HG03060 (cell line): Measurements from ENCODE around the gene UBE2V1.
"Not testable (repeated sequence)": the region's sequence is repeated elsewhere in the genome, so short reads cannot be mapped to it uniquely, and the experiment has no call there.

Experiments used
- ATAC-seq: cut with Tn5 transposase; IDR thresholded peaks from one replicate; pipeline ENCODE4 v1.9.1; 2021; ENCODE audit warnings: low read depth, moderate number of reproducible peaks; ENCODE audit not compliant: unreplicated experiment

Gene UBE2V1

DNA sequence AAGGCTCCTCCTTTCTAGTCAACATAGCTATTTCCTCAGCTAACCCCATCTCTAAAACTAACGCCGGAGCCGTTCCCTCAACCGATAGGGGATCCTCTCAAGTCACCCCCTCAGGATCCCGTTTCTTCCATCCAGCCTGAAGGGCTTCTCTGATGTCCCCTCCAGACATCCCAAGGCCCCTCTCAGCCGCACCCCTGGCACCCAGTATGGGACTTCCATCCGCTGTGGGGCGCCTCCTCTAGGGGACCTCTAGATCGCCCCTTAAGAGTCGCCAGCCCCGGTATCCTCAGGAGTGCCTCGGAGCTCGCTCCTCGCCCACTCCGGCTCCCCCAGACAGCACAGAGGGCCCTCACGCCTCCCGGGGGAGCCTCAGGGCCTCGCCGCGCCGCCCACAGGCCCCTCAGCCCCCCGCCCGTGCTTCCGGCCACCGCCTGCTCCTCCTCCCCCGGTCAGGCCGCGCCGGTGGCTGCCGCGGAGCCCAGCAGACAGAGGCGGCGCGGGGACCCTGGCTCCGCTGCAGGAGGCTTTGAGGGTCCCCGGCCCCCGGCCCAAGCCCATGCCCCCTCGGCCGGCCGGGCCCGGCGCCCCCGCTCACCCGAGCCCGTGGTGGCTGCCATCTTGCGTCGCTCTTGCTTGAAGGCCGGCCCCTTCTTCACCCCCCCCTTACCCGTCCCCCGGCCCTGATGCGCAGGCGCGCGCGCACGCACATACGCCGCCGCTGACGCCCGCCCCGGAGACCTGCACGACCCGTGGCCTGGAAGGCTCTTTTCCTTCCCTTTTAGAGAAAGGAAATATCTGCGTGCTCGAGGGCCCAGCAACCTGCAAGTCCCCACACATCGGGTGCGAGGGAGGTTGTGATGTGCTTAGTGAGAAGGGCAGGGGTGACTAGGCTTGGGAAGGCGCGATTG is at the start of gene UBE2V1:
Gene UBE2V1 (minus strand): TSS at position 639 of the 908 bp plus-strand sequence. CDS start 22 bp downstream, at position 617.
- no peak for ATAC-seq

DNA sequence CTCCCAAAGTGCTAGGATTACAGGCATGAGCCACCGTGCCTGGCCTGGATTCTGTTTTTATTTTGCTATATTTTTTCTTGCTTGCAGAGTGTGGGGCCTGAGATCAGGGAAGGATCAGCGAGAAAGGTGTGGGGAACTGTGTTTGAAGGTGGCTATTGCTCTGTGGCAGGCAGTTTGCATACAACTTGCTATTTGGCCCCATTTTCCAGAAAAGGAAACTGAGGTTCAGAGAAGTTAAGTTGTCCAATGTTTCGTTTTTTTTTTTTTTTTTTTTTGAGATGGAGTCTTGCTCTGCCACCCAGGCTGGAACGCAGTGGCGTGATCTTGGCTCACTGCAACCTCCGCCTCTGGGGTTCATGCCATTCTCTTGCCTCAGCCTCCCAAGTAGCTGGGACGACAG is 48.5 kb upstream of the UBE2V1 start:
- ATAC-seq: not testable (repeated sequence)

DNA sequence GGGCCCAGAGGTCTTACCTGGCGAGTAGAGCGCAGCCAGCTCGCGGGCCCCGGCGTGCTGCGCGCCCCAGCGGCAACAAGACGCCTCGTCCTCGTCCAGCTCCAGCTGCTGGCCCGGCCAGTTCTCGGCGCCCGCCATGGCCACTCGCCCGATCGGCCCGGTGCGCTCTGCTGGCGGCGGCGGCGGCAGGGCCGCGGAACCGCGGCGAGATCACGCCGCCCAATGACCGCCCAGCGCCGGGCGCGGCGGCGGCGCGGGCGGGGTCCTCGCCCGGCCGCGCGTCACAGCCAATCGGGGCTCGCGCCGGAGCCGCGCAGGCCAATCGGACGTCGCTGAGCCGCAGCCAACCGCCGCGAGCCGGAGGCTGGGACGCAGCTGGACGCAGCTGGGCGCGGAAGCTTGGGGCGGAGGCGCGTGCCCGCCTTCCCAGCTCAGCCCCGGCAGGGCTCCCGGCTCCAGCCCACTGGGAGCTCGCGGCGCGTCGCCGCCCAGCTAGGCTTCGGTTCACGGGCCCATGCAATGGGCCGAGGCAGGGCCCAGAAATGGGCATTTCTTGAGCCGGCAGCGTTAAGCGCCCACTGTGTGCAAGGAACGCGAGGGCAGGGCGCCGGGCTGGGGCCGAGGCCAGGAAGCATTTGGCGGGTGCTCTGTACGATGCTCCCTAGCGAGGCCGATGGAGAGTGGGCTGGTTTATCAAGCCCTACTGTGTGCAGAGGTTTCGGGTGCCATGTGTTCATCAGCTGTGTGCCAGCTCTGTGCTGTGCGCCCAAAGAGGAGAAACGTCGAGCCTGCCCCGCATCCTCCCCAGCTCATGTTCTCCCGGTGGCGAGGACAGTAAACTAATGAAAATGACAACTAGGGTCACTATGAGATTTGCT is 40.8 kb upstream of the UBE2V1 start, which contains the start of gene PEDS1:
Gene PEDS1 (minus strand): TSS at position 224 of the 878 bp plus-strand sequence. CDS start 86 bp downstream, at position 138.
- ATAC-seq: no peak

DNA sequence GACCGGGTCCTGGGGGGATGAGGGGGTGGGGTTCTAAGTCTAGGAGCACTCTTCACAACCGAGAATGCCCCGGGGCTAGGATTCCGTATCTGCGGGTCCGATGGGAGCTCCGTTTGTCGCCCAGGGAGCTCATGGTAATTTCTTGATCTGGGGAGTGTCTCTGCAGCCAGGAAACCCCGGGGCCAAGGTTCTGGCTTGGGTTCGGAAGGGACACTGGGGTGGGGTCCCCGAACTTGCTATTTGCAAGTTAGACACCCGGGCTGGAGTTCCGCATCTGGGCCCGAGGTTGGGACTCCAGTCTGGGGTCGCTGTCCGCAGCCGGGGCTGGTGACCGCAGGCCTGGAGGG is 40.2 kb upstream of the UBE2V1 start:
- ATAC-seq: no peak

DNA sequence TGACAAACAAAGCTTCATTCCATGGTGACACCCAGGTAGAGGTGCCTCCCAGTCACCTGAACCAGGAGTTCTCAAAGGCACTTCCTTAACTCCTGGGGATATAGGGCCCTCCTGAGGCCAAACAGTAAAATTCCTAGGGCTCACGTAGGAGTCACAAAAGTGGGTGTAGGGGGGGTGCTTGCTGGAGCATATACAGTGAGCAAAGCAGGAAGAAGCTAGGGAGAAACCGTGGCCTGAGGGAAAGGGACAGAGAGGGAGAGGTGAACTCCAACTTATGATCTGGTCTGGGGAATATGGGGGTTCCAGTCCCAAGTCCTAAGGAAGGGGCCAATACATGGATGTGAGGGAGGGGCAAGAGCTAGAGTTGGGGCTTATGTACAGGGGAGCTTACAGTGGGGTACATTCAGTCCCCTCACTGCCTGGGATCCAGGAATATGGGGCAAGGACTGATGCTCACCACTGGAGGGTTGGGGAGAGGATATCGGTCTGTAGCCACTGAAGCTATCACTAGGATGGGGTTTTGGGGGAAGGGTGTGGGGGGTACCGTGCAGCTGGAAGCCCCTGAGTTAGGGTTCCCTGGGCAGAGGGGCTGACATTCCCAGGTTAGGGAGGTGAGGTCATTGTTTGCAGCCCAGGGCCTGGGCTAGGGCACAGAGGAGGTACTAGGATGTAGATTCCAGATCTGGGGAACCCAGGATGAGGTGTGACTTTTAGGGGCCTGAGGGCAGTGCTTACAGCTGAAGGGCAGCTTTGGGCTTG is 39.6 kb upstream of the UBE2V1 start:
- no peak for ATAC-seq

DNA sequence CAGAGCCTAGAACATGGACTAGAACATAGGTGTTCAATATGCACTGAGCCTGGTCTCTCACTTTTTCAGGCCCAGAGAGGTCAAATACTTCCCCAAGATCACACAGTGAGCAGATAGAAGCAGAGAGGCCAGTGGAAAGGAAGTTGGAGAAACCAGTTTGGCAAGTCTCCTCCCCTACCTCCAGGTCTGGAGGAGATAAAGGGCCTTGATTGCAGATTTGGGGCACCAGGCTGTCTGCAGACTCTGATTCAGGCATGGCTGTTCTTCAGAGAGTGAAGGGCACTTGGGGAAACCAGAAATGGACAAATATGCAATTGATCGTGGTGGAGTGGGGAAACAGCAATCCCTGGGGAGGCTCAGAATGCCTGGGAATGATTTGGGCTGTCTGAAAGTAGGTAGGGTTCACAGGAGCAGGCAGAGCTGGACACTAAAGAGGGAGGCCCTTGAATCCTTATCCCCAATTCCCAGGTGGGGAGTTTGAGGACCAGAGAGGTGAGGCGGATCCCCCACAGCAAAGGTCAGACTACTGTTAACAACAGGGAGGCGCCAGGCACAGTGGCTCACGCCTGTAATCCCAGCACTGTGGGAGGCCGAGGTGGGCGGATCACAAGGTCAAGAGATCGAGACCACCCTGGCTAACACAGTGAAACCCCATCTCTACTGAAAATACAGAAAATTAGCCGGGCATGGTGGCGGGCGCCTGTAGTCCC is 38.2 kb upstream of the UBE2V1 start:
- no peak for ATAC-seq

DNA sequence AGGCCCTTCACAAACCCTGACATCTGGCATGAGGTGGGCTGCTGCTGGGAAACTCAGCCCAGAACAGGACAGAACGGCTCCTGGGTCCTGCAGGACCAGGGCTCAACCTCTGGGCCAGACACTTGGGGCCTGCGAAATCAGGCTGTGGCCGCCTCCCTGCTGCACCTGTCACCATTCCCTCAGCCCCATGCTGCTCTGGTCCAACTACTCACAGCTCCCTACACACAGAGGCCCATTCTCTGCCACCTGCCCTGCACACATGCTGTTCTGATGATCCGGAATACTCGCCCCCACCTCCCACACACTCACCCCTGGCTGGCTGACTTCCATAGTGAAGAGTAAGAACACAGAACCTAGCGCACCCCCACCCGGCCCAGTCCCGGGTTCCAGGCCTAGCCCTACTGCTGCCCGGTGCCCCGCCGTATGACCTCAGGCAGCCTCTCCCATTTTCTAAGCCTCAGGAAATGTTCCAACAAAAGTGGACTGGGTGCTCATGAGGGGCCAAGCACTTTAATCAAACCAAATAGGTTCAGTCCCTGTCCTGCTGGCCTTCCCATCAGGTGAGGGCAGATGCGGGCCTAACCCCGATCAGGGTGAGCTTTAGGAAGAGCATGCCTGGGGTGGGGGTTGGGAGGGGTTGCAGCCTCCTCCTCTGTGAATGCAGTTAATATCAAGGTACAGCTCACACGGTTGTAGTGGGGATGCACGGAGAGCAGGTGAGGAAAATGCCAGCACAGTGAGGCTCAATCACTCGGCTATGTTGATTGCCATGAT is 36.7 kb upstream of the UBE2V1 start:
- no peak for ATAC-seq

DNA sequence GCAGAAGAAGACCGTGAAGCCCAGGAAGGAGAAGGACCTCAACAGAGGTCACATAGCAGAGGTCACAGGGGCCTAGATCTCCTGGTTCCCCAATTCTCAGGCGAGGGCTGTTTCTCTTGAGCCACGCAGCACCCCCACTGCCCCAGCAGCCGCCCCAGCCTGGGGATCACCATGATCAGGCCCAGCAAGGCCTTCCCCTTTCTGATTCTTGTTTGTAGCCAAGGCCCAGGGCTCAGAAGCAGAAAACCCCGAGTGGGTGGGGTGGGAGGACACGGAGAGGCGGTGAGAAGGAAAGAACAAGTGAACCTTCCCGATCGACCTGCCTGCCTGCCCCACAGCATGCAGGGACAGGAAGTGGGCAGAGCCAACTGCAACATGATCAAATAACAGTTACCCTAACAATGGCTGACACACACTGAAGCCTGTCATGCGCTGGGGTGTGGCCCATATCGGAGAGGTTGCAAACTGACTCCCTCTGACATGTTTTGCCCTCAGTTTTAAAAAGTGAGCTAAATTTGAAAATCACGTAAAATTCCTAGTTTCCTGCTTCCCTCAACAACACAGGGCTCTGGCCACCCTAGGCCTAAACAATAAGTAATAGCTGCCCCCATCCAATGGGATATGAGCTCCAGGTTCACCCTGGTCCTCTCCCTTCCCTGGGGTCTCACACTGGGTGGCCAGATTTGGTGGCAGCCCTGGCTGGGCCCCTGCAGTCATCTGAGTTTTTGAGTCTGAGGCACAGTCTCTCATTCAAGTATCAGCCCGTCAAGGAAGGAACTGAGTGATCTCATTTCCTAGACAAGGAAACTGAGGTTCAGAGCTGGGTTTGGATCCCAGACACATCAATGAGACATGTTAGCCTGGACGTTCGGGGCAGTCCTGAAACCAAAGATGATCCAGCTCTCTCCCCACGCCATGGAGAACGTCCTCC is 34.0 kb upstream of the UBE2V1 start:
- peak; percentile 52 for ATAC-seq

DNA sequence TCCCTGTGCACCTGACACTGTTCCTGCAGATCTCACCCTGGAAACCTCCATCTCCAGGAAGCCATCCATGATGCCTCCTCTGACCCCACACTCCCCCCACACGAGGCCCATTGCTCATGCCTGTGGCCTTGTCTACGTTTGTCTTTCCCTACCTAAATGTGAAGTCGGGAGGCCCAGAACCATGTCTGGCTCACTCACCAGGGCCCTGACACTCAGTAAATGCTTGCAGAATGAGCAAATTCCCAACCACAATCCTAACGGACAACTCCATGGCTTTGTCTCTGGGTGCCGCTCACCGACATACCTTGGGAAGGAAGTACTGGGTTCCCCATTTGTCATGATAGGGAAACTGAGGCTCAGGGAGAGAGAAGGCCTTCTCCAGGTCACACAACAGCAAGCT is 33.3 kb upstream of the UBE2V1 start:
- no peak for ATAC-seq

DNA sequence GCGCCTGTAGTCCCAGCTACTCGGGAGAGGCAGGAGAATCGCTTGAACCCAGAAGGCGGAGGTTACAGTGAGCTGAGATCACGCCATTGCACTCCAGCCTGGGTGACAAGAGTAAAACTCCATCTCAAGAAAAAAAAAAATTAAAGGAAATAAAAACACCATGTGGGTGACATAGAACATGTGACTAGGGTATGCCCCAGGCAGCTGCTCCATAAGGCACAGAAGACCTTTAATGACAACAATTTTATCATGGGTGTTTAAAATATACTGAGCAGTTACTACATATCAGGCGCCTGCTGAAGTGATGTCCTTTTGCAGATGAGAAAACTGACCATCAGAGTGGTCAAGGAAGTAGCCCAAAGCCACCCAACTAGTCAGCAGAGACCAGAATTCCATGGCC is 32.6 kb upstream of the UBE2V1 start:
- no peak for ATAC-seq

DNA sequence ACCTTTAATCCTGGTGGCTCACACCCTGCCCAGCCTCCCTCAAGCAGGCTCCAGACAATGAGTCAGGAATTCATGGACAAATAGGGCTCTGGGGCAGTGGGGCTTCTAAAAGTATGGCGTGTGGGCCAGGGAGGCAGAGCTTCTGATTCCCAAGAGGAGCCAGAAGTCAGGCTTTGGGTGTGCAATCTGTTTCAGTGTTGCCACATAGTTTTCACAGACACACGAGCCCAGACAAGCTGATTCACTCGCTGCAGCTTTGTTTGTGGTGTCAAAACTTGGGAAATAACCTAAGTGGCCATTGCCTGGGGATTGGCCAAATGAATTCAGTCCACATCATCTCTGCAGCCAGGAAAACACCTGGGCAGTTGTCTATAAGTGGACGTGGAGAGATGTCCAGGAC is 31.4 kb upstream of the UBE2V1 start:
- no peak for ATAC-seq

DNA sequence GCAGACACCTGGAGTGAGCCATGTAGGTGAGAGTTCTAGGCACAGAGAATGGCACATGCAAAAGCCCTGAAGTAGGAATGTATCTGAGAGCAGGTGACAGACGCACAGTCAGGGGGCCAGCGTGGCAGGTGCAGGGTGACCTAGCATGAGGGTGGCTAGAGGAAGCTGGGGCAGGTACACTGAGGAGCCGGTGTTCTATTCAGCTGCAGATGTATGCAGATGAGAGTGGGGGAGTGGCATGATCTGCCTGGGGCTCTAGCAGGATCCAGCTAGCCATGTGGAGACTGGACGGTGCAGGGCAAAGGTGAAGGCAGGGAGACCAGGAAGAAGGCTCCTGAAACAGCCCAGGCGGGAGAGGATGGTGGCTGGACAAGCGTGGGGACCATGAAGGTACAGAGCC is 29.9 kb upstream of the UBE2V1 start:
- no peak for ATAC-seq

DNA sequence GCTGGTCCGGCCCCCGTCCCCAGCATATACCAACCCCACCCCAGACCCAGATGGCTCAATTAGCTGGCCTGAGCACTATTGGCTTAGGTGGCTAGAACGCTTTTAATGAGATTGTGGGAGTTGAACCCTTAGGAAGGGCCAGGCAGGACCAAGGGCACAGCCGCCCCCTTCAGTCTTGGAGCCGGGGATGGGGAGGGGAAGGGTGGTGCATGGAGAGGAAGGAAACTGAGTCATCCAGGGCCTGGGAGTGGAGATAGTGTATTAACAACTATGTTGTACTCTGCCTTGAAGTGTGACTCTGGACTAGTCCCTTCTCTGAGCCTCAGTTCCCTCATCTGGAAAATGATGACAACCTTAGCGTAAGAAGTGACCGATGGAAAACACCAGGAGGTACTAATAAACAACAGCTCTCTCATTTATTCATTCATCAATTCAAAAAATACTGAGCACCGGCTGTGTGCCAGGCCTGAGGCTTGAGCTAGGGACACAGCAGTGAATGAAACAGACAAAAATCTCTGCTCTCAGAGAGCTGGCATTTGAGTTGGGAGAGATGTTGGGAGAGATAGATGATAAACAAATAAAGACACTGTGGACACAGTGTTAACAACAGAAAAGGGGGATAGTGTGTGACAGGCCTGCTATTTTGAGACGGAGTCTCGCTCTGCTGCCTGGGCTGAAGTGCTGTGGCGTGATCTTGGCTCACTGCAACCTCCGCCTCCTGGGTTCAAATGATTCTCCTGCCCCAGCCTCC is 29.0 kb upstream of the UBE2V1 start:
- ATAC-seq: no peak

DNA sequence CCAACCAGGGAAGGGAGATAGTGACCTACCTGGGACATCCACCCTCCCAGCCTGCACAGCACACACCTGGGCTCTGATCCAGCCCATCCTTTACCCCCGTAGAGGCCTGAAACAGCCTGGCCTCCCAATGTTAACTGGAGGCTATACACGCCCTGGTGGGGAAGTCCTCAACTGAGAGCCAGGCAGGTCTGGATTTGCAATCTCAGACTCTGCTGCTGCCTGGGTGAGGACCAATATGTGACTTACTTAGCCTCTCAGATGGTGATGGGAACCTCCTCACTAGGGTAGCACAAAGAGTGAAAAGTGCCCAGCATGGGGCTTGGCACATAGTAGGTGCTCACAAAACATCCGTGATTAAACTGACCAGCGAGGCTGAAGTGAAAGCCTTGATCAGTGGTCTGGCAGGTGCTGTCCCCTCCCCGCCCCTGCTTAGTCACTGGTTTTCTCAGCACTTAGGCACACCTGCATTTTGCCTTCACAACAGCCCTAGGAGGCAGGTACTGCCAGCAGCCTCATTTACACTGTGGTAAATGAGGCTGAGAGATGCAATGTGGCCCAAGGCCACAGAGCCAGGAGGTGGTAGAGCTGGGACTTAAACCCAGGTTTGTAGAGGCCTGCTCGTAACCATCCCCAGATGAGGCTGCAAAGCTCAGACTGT is 28.2 kb upstream of the UBE2V1 start:
- ATAC-seq: no peak

DNA sequence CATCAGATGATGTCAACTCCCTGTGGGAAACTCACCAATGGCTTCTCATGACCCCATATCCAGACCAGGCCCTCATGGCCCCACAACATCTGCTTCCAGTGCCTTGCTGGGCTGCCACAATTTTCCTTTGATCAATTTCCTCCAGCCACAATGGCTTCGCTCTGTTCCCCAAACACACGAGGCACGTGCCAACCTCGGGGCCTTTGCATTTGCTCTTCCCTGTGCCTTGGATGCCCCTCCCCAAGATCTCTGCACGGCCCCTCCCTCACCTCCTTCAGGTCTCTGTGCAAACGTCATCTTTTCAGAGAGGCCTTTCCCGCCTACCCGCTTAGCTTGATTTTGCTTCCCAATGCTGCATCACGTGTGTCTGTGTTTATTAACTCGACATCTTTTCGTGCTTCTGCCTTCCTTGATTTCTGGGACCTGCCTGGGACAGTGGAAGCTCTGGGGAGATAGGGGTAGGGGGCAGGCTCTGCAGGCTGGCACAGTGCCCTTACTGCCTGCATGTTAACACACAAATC is 27.4 kb upstream of the UBE2V1 start:
- ATAC-seq: no peak

DNA sequence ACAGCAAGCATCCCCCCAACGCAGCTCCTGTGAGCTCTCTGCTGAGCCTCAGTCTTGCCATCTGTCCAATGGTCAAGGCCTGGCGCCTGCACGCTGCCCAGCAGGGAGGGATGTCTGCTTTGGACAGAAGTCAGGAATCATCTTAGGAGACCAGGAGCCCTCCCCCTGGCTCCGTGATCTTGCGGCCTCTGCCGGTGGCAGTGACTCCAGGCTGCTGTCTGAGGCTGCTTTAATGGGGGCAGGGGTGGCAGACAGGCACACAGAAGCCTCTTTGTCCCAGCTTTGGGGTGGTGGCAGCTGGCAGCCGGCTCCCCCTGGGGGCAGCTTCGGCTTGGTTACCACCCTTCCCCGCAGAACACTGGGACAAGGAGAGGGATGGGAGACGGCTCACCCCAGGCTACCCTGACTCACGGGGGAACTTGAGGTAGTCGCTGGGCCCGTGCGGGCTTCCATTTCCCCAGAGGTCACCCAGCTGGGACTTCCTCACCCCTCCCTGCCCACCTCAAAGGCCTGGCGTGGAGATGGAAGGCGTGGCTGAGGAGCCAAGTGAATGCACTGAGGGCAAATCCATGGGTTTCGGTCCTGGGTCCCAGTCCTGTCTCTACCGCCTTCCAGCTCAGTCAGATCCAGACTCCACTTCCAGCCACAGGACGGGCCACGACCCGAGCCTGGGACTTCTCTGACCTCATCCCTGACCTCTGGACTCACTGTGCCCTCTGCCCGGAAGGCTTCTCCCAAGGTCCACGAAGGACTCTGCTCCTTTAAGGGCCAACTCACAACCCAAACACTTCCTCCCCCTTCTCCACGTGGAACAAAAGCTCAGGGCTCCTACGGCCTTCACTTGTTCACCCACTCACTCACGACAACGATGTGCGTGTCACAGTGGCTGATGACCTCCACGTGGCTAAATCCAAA is 25.8 kb upstream of the UBE2V1 start:
- no peak for ATAC-seq
